OCI-LY3 (cell line): Measurements from ENCODE around the gene CD9.

ENCODE experiments used
- CTCF ChIP-seq: fragments of 200-600, 300-600 bp; sonication (generic); IDR thresholded peaks from 2 replicates; pipeline ENCODE4 v1.5.1; 2014; ENCODE audit warnings: antibody characterized with exemption, low read length, low read depth
- EZH2phosphoT487 ChIP-seq: fragments of 200-600 bp; shearing (Covaris generic); IDR thresholded peaks from 2 replicates; pipeline ENCODE4 v1.6.1; 2018; ENCODE audit warnings: antibody characterized with exemption, mixed run types, low read depth

DNA sequence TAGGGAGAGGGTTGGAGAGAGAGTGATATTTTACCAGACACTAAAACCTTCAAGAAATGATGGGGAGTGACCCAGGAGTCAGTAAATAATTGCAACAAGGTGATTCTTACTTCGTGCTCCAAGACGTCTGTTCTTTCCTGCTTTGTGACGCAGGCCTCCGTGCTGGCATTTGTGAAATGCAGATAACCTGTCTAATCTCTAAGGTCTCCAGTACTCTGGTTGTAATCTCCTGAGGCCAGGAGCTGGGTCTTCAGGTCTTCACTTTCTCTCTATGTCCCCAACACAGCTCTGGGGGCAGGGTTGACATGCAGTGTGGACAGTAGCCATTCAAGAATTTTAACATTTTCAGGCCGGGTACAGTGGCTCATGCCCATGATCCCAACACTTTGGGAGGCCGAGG is 53.1 kb downstream of the CD9 start:
- no peak for TF ChIP-seq CTCF
- TF ChIP-seq EZH2phosphoT487: no peak
